ENCODE data around the gene ZNF844. TPM values are rescaled to one million over a fixed set of nuclear protein-coding genes. Genes with fewer than 3 reads are reported as not detected.

ZNF844 gene
- total and polyA plus RNA-seq, 4 donors: 3.0 to 25.5 (median 7.2) TPM

DNA sequence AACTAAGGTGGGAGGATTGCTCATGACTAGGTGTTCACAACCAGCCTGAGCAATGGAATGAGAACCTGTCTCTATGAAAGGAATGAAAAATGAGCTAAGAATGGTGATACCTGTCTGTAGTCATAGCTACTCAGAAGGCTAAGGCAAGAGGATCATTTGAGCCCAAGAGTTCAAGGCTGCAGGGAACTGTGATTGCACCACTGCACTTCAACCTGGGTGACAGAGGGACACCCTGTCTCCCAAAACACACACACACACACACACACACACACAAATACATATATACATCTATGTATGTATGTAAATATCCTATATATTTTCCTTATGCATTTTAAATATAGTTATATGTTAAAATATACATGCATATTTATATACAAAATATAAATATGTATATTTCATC, 21.6 kb upstream of the ZNF844 start:
- Histone ChIP-seq H3K9me3 (ENCODE audit: control insufficient read depth in 4 of 4, insufficient read depth in 3 of 4, low read length in 3 of 4) (peaks cover 5 to 25% (median 9%) of the 10 kb centered on the region in 4 donors), H3K9ac (ENCODE audit: insufficient read depth in 1 of 2, low read length in 2 of 2) (no peak overlapping the region), H3K4me3 (no peak overlapping the region), H3K27me3 (ENCODE audit: control insufficient read depth in 3 of 3, insufficient read depth in 3 of 3, low read length in 2 of 3) (no peaks in the 10 kb centered on the region), H3K27ac (ENCODE audit: low read depth in 1 of 2, low read length in 1 of 2) (no peak overlapping the region), H3K36me3 (ENCODE audit: control insufficient read depth in 4 of 4, insufficient read depth in 4 of 4, low read length in 4 of 4) (peaks cover 0 to 11% (median 9%) of the 10 kb centered on the region in 4 donors), H3K4me1 (ENCODE audit: control insufficient read depth in 5 of 5, insufficient read depth in 5 of 5, low read length in 5 of 5) (no peaks in the 10 kb centered on the region)
- DNase-seq: no peak
- TF ChIP-seq, protein P1, sequence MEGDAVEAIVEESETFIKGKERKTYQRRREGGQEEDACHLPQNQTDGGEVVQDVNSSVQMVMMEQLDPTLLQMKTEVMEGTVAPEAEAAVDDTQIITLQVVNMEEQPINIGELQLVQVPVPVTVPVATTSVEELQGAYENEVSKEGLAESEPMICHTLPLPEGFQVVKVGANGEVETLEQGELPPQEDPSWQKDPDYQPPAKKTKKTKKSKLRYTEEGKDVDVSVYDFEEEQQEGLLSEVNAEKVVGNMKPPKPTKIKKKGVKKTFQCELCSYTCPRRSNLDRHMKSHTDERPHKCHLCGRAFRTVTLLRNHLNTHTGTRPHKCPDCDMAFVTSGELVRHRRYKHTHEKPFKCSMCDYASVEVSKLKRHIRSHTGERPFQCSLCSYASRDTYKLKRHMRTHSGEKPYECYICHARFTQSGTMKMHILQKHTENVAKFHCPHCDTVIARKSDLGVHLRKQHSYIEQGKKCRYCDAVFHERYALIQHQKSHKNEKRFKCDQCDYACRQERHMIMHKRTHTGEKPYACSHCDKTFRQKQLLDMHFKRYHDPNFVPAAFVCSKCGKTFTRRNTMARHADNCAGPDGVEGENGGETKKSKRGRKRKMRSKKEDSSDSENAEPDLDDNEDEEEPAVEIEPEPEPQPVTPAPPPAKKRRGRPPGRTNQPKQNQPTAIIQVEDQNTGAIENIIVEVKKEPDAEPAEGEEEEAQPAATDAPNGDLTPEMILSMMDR (IDR thresholded peaks at IDR 0.05; ENCODE audit: control extremely low read depth, extremely low read depth): no peak
- no peak for ATAC-seq (ENCODE audit: insufficient read depth, low FRiP score)

DNA sequence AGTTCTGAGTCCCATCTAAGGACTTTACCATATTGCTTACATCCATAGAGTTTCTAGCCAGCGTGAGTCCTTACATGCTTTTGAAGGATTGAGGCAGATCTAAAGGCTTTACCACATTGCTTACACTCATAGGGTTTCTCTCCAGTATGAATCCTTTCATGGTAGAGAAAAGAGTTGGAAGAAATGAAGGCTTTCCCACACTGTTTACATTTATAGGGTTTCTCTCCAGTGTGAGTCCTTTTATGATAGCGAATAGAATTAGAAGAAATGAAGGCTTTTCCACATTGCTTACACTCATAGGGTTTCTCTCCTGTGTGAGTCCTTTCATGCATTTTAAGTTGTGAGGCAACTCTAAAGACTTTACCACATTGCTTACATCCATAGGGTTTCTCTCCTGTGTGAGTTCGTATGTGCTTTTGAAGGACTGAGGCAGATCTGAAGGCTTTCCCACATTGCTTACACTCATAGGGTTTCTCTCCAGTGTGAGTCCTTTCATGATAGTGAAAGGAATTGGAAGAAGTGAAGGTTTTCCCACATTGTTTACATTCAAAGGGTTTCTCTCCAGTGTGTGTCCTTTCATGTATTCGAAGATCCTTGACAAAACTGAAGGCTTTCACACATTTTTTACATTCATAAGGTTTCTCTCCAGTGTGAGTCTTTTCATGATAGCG, 20.6 kb upstream of the ZNF844 start:
- Histone ChIP-seq H3K27ac (ENCODE audit: low read depth in 1 of 2, low read length in 1 of 2) (no peak overlapping the region), H3K4me3 (no peak overlapping the region), H3K9me3 (ENCODE audit: control insufficient read depth in 4 of 4, insufficient read depth in 3 of 4, low read length in 3 of 4) (peaks cover 5 to 25% (median 9%) of the 10 kb centered on the region in 4 donors), H3K4me1 (ENCODE audit: control insufficient read depth in 5 of 5, insufficient read depth in 5 of 5, low read length in 5 of 5) (no peaks in the 10 kb centered on the region), H3K36me3 (ENCODE audit: control insufficient read depth in 4 of 4, insufficient read depth in 4 of 4, low read length in 4 of 4) (peaks cover 0 to 11% (median 9%) of the 10 kb centered on the region in 4 donors), H3K9ac (ENCODE audit: insufficient read depth in 1 of 2, low read length in 2 of 2) (no peak overlapping the region), H3K27me3 (ENCODE audit: control insufficient read depth in 3 of 3, insufficient read depth in 3 of 3, low read length in 2 of 3) (no peaks in the 10 kb centered on the region)
- TF ChIP-seq, protein P1 (IDR thresholded peaks at IDR 0.05; ENCODE audit: control extremely low read depth, extremely low read depth): no peak
- DNase-seq (no peak), ATAC-seq (ENCODE audit: insufficient read depth, low FRiP score) (no peak)
- 96 to 98% methylated on average over 5 of the region's 5 CpGs for WGBS, 2 donors

DNA sequence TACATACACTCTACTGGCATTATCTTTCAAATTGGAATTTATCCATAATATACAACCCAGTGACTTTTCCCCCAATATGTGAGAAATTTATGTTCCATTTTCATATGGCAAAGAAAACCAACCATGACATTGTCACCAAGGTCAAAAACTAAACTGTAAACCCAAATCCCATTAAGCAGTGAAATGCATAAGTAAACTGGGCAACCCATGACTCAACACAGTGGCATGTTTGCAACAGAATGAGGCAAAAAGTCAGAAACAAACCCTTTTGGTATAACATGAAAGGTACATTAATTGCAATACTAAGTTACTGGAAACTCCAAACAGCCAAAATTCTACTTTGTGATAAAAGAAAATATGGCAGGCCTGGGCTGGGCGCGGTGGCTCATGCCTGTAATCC, 16.7 kb upstream of the ZNF844 start:
- Histone ChIP-seq H3K4me1 (ENCODE audit: control insufficient read depth in 5 of 5, insufficient read depth in 5 of 5, low read length in 5 of 5) (peaks cover 0 to 6% (median 0%) of the 10 kb centered on the region in 5 donors), H3K9ac (ENCODE audit: insufficient read depth in 1 of 2, low read length in 2 of 2) (no peak overlapping the region), H3K27me3 (ENCODE audit: control insufficient read depth in 3 of 3, insufficient read depth in 3 of 3, low read length in 2 of 3) (no peaks in the 10 kb centered on the region), H3K9me3 (ENCODE audit: control insufficient read depth in 4 of 4, insufficient read depth in 3 of 4, low read length in 3 of 4) (peaks cover 4 to 15% (median 8%) of the 10 kb centered on the region in 4 donors), H3K36me3 (ENCODE audit: control insufficient read depth in 4 of 4, insufficient read depth in 4 of 4, low read length in 4 of 4) (peaks cover 0 to 11% (median 9%) of the 10 kb centered on the region in 4 donors), H3K4me3 (no peak overlapping the region), H3K27ac (ENCODE audit: low read depth in 1 of 2, low read length in 1 of 2) (no peak overlapping the region)
- DNase-seq (no peak), ATAC-seq (ENCODE audit: insufficient read depth, low FRiP score) (no peak)
- TF ChIP-seq, protein P1 (IDR thresholded peaks at IDR 0.05; ENCODE audit: control extremely low read depth, extremely low read depth): no peak
- 97 to 100% methylated on average over 2 of the region's 2 CpGs for WGBS, 2 donors
